GM12878 (cell line): ENCODE results near the gene VRK3. TPM values are rescaled to one million over a fixed set of nuclear protein-coding genes. Genes with fewer than 3 reads are reported as not detected.

ENCODE experiments used
- ATF3 ChIP-seq: IDR thresholded peaks from 2 replicates; pipeline ENCODE4 v1.6.1; 2011; ENCODE audit warnings: low read depth, mild to moderate bottlenecking, low read length, moderate library complexity, borderline replicate concordance; ENCODE audit errors: extremely low read depth
- CREB1 ChIP-seq: IDR thresholded peaks from 2 replicates; pipeline ENCODE4 v1.6.1; 2012; ENCODE audit warnings: low read depth, mild to moderate bottlenecking, inconsistent platforms
- CREM ChIP-seq: IDR thresholded peaks from 2 replicates; pipeline ENCODE4 v1.6.1; 2014; ENCODE audit warnings: antibody characterized with exemption, low read depth
- E2F8 ChIP-seq: fragments of 450-650 bp; IDR thresholded peaks from 2 replicates; pipeline ENCODE4 v1.6.1; 2018; ENCODE audit warnings: mild to moderate bottlenecking, low read depth, moderate library complexity; ENCODE audit not compliant: partially characterized antibody
- ELK1 ChIP-seq: IDR thresholded peaks from 2 replicates; pipeline ENCODE4 v1.6.1; 2012; ENCODE audit warnings: low read depth, low read length, improper control_type of control experiment
- HDAC2 ChIP-seq: fragments of 200-600 bp; sonication (generic); IDR thresholded peaks from 2 replicates; pipeline ENCODE4 v1.6.1; 2017
- IRF3 ChIP-seq: fragments of 450-650 bp; IDR thresholded peaks from 2 replicates; pipeline ENCODE4 v1.6.1; 2014; ENCODE audit warnings: mild to moderate bottlenecking
- IRF4 ChIP-seq: IDR thresholded peaks from 2 replicates; pipeline ENCODE4 v1.6.1; 2011; ENCODE audit warnings: low read depth, low read length
- JUNB ChIP-seq: IDR thresholded peaks from 2 replicates; pipeline ENCODE4 v1.6.1; 2016; ENCODE audit warnings: antibody characterized with exemption, mild to moderate bottlenecking
- MTA3 ChIP-seq: IDR thresholded peaks from 2 replicates; pipeline ENCODE4 v1.6.1; 2012; ENCODE audit warnings: low read length, inconsistent platforms, borderline replicate concordance
- PAX5 ChIP-seq: IDR thresholded peaks from 2 replicates; pipeline ENCODE4 v1.6.1; 2011; ENCODE audit warnings: low read depth, low read length, borderline replicate concordance
- PKNOX1 ChIP-seq: fragments of 450-650 bp; IDR thresholded peaks from 2 replicates; pipeline ENCODE4 v1.6.1; 2016; ENCODE audit warnings: mild to moderate bottlenecking
- POLR2AphosphoS5 ChIP-seq: IDR thresholded peaks from 2 replicates; pipeline ENCODE4 v1.6.1; 2011; ENCODE audit warnings: mild to moderate bottlenecking, low read length, inconsistent platforms
- PRDM15 ChIP-seq: fragments of 450-650 bp; formaldehyde crosslinking; IDR thresholded peaks from 2 replicates; pipeline ENCODE4 v1.4.0; 2020; ENCODE audit warnings: mild to moderate bottlenecking, moderate library complexity
- RAD21 ChIP-seq: IDR thresholded peaks from 2 replicates; pipeline ENCODE4 v1.6.1; 2011; ENCODE audit warnings: mild to moderate bottlenecking, low read depth, low read length, moderate library complexity; ENCODE audit not compliant: insufficient read depth
- SKIL ChIP-seq: fragments of 450-650 bp; IDR thresholded peaks from 2 replicates; pipeline ENCODE4 v1.6.1; 2017; ENCODE audit warnings: mild to moderate bottlenecking, low read depth, inconsistent platforms; ENCODE audit not compliant: poor library complexity, severe bottlenecking
- SREBF1 ChIP-seq: IDR thresholded peaks from 2 replicates; pipeline ENCODE4 v1.6.1; 2012; ENCODE audit warnings: mild to moderate bottlenecking, low read length
- SUZ12 ChIP-seq: fragments of 200-600 bp; sonication (generic); IDR thresholded peaks from one replicate; pipeline ENCODE4 v1.6.1; 2018; ENCODE audit warnings: antibody characterized with exemption, mild to moderate bottlenecking; ENCODE audit not compliant: unreplicated experiment
- polyA plus RNA-seq, 11 experiments: library from polyadenylated mRNA; depleted of rRNA in 4 of 11; unstranded in 6 of 11; stranded (reverse) in 5 of 11; fragments of >200 nt; fragmentation: Nextera tagmentation in 4 of 11; fragmentation: Illumina TruSeq in 1 of 11; extraction: Ambion mirVana in 4 of 11; extraction: Trizol in 1 of 11; gene quantifications; 1 replicate in 1 of 11; 2 replicates in 10 of 11; pipeline versions ENCODE4 v1.2.1 to v1.2.3, GENCODE V29; 2011 to 2016; ENCODE audit warnings: inconsistent platforms in 2 of 11, missing spikeins in 2 of 11, low read depth in 1 of 11
- total RNA-seq, 4 experiments: library from RNA; depleted of rRNA in 3 of 4; stranded (reverse); fragments of >200 nt in 3 of 4; fragmentation: Illumina TruSeq in 1 of 4; extraction: Trizol in 1 of 4; gene quantifications; 2 replicates each; pipeline versions ENCODE4 v1.2.1 to v1.2.3, GENCODE V29; 2013 to 2021

Gene VRK3
- total and polyA plus RNA-seq, 10 of the 15 experiments (the other 5 are each of a cell fraction or from before 2014, with no cell fraction given) = 17.3 to 61.9 (median 35.5) TPM

GRCh38 chr19:49929121-49929610 lies 96.0 kb downstream of the VRK3 start, which contains the start of the genes ATF5 and NUP62 (continued):
- no peak for TF ChIP-seq E2F8
- TF ChIP-seq POLR2AphosphoS5 = peak; percentile 94
- TF ChIP-seq MTA3 = peak; percentile 23; the same call in 1 of the 2 replicates
- no peak for TF ChIP-seq HDAC2
- no peak for TF ChIP-seq RAD21
- no peak for TF ChIP-seq SREBF1
- TF ChIP-seq CREM = peak; percentile 58; the same call in 1 of the 2 replicates
- no peak for TF ChIP-seq ELK1
- no peak for TF ChIP-seq SKIL
- no peak for TF ChIP-seq CREB1
- TF ChIP-seq PKNOX1 = no peak
- TF ChIP-seq PAX5 = peak; percentile 12; the same call in 1 of the 2 replicates
- peak; percentile 40 for TF ChIP-seq IRF3
- peak; percentile 45; the same call in 1 of the 2 replicates for TF ChIP-seq IRF4
- TF ChIP-seq ATF3 = no peak
- no peak for TF ChIP-seq JUNB
- TF ChIP-seq PRDM15 = 0 out of 2 replicates have a peak, but pooled peaks have one; percentile 65
- no peak for TF ChIP-seq SUZ12
